NCI-H2107 treated with DMSO at 0.1 percent for 48 hours (cell line): ENCODE data around the gene MYLK.
"Not testable (repeated sequence)": the region's sequence is repeated elsewhere in the genome, so short reads cannot be mapped to it uniquely, and the experiment has no call there.

ENCODE experiments used
- DNase-seq: peaks from one replicate; lab custom pipeline; 2025; ENCODE audit not compliant: unreplicated experiment; lab: John Stamatoyannopoulos, UW

MYLK gene

GRCh38 chr3:123706871-123707270, 177.3 kb downstream of the MYLK start:
- DNase-seq, result no peak

- DNase-seq, result no peak
Measured at GRCh38 chr3:123705488-123706285, 178.4 kb downstream of the MYLK start.

GRCh38 chr3:123703663-123704062, 180.5 kb downstream of the MYLK start:
- DNase-seq, result not testable (repeated sequence)

- DNase-seq, result no peak
Measured at GRCh38 chr3:123702720-123703119, 181.4 kb downstream of the MYLK start.

- DNase-seq, result peak; percentile 11
Measured at GRCh38 chr3:123702057-123702456, 182.1 kb downstream of the MYLK start.

GRCh38 chr3:123700791-123701722, 183.1 kb downstream of the MYLK start:
- no peak for DNase-seq

- DNase-seq, result no peak
Measured at GRCh38 chr3:123698813-123699212, 185.3 kb downstream of the MYLK start.

- no peak for DNase-seq
Measured at GRCh38 chr3:123696808-123697207, 187.3 kb downstream of the MYLK start.

- no peak for DNase-seq
Measured at GRCh38 chr3:123695731-123696640, 188.1 kb downstream of the MYLK start.

GRCh38 chr3:123695152-123695551, 189.0 kb downstream of the MYLK start:
- DNase-seq, result no peak

- DNase-seq, result no peak
Measured at GRCh38 chr3:123694366-123695087, 189.6 kb downstream of the MYLK start.

GRCh38 chr3:123693584-123694190, 190.4 kb downstream of the MYLK start:
- DNase-seq, result no peak

GRCh38 chr3:123692671-123693070, 191.5 kb downstream of the MYLK start:
- no peak for DNase-seq

- no peak for DNase-seq
Measured at GRCh38 chr3:123692041-123692440, 192.1 kb downstream of the MYLK start.

- DNase-seq, result no peak
Measured at GRCh38 chr3:123689831-123690230, 194.3 kb downstream of the MYLK start.

- DNase-seq, result no peak
Measured at GRCh38 chr3:123688241-123688747, 195.8 kb downstream of the MYLK start.

GRCh38 chr3:123687286-123687685, 196.8 kb downstream of the MYLK start:
- peak; percentile 3 for DNase-seq

GRCh38 chr3:123686251-123686650, 197.9 kb downstream of the MYLK start:
- DNase-seq, result no peak

- no peak for DNase-seq
Measured at GRCh38 chr3:123685780-123686179, 198.4 kb downstream of the MYLK start.

GRCh38 chr3:123684636-123685035, 199.5 kb downstream of the MYLK start:
- no peak for DNase-seq
